Prostate gland (tissue), 2 donors: ENCODE data around the gene ZBTB49.

Source experiments
- POLR2A ChIP-seq: fragments of 450-650 bp; IDR thresholded peaks from one replicate; pipeline ENCODE4 v1.6.1; 2016; ENCODE audit warnings: antibody characterized with exemption, mild to moderate bottlenecking
- POLR2AphosphoS5 ChIP-seq: sonication (generic); formaldehyde crosslinking; IDR thresholded peaks from one replicate; pipeline ENCODE4 v1.6.1; 2017; ENCODE audit warnings: antibody characterized with exemption
- TF ChIP-seq, protein P1 (sequence below), 4 experiments: fragments of 200-600 bp in 2 of 4; fragments of 450-650 bp in 2 of 4; sonication (generic) in 2 of 4; IDR thresholded peaks; 1 replicate in 3 of 4; 2 replicates in 1 of 4; pipeline ENCODE4 v1.5.1; 2016 to 2019; ENCODE audit warnings: antibody characterized with exemption in 4 of 4, mild to moderate bottlenecking in 2 of 4, moderate library complexity in 2 of 4

GRCh38 chr4:4256799-4257198 lies 33.3 kb upstream of the ZBTB49 start:
- TF ChIP-seq POLR2A: no peak
- TF ChIP-seq, protein P1, sequence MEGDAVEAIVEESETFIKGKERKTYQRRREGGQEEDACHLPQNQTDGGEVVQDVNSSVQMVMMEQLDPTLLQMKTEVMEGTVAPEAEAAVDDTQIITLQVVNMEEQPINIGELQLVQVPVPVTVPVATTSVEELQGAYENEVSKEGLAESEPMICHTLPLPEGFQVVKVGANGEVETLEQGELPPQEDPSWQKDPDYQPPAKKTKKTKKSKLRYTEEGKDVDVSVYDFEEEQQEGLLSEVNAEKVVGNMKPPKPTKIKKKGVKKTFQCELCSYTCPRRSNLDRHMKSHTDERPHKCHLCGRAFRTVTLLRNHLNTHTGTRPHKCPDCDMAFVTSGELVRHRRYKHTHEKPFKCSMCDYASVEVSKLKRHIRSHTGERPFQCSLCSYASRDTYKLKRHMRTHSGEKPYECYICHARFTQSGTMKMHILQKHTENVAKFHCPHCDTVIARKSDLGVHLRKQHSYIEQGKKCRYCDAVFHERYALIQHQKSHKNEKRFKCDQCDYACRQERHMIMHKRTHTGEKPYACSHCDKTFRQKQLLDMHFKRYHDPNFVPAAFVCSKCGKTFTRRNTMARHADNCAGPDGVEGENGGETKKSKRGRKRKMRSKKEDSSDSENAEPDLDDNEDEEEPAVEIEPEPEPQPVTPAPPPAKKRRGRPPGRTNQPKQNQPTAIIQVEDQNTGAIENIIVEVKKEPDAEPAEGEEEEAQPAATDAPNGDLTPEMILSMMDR (IDR thresholded peaks at IDR 0.05): no peak
- no peak for TF ChIP-seq POLR2AphosphoS5
